DMS114 treated with DMSO at 0.1 percent for 48 hours (cell line): Measurements from ENCODE around the gene LTBP4.

Experiments
- DNase-seq: peaks from one replicate; lab custom pipeline; 2025; ENCODE audit not compliant: unreplicated experiment; lab: John Stamatoyannopoulos, UW

Gene LTBP4

GRCh38 chr19:40662925-40663694, 61.9 kb downstream of the LTBP4 start:
- peak; percentile 38 for DNase-seq

DNA sequence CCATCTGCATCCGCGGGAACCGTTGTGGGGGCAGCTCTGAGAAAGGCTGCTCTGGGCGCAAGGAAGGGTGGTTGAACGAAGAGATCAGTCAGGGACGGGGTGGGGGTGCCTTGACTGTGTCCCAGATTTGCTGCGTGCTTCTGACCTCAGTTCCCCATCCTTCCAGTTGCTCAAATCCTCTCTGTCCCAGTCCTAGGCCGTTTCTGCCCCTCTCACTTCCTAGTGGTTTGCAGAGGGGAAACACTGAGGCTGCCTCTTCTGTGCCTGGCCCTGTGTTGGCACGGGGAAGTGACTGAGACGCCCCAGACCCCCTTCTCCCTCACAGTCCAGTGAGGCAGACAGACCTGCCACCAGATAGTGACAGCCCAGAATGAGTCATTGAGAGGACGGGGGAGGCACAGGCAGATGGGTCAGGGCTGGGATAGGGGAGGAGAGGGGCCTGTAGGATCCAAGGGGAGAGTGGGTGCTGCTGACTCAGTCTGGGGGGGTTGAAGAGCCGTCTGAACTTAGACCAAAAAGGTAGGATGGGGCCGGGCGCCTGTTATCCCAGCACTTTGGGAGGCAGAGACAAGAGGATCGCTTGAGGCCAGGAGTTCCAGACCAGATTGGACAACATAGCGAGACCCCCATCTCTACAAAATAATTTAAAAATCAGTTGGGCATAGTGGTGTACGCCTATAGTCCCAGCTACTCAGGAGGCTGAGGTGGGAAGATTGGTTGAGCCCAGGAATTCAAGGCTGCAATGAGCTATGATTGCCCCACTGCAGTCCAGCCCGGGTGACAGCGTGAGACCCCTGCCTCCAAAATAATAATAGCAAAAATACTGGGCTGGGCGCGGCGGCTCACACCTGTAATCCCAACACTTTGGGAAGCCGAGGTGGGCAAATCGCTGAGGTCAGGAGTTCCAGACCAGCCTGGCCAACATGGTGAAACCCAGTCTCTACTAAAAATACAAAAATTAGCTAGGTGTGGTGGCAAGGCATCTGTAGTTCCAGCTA, 62.8 kb downstream of the LTBP4 start:
- no peak for DNase-seq

DNA sequence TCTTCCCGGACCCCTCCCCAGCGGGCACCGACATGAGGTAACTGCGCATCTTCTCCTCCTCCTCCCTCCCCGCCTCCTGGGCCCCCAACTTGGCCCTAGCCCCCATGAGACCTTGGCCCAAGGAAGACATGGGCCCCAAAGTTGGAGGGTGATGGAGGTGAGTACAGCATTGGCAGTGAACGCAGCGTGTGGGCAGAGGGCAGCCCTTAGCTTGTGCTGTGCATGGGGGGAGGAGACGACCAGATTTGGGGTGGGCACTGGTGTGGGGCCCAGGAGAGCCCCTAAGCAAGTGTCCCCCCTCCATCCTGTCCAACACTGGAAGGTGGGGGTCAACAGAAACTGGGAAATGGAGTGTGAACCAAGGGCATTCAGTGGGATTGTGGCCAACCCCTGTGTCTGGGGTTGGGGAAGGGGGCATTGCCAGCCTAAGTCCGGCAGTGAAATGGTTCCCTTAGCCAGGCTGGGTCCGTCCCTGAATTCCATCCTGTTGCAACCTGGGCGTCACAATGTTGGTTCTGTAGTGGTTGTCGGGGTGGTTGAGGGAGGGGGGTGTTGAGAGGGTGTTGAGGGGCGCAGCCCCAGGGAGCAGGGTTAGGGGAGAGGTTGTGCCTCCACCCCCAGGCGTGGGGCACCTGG, 65.8 kb downstream of the LTBP4 start:
- no peak for DNase-seq

DNA sequence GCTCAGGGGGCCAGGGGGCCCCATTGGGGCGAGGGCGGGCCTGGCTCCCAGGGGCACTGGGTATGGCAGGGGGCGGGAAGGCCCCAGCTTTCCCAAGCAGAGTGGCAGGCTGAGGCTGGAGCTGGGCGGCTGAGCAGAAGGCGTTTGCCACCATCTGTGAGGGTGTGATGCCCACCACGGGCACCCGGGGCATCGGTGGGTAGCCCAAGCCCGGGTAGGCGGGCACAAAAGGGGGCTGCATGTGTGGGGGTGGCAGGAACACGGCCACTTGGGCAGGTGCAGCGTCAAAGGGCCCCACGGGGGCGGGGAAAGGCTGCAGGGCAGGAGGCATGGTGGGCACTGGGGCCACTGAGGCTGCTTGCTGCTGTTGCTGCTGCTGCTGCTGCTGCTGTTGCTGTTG, 66.4 kb downstream of the LTBP4 start:
- DNase-seq: no peak

- DNase-seq: no peak
Observed at GRCh38 chr19:40668991-40669614, 67.9 kb downstream of the LTBP4 start.

- no peak for DNase-seq
Observed at GRCh38 chr19:40671404-40671803, 70.2 kb downstream of the LTBP4 start.

- DNase-seq: no peak
Observed at GRCh38 chr19:40672038-40672437, 70.9 kb downstream of the LTBP4 start.

GRCh38 chr19:40672573-40673299, 71.6 kb downstream of the LTBP4 start:
- no peak for DNase-seq

DNA sequence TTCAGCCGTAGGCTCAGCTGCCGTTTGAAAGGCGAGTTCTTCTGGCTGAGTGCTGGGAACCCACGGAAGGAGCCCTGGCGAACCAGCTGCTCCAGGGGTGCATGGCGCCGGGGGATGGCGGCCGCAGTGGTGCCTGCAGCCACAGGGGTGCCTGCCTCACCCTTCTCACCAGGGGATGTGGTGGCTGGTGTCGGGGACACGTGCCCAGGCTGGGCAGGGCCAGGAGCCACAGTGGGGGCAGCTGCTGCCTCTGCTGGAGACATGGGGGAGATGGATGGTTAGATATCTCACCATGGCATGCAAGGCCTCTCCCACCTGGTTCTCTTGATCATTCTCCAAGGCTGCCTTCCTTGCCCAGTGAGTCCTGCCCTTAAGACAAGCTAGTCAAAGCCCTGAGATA, 72.2 kb downstream of the LTBP4 start:
- no peak for DNase-seq

- no peak for DNase-seq
Observed at GRCh38 chr19:40674291-40674690, 73.1 kb downstream of the LTBP4 start.

GRCh38 chr19:40677156-40677555, 76.0 kb downstream of the LTBP4 start:
- DNase-seq: no peak
